Stomach (tissue), 4 donors: ENCODE measurements around the gene FBXW8.

Source experiments
- CTCF ChIP-seq, 7 experiments: fragments of 450-650 bp in 4 of 7; fragments of 200-600 bp in 3 of 7; sonication (generic) in 3 of 7; IDR thresholded peaks; one replicate each; pipeline ENCODE4 v1.5.1; 2016 to 2019; ENCODE audit warnings: antibody characterized with exemption in 7 of 7, control low read depth in 2 of 7, mild to moderate bottlenecking in 1 of 7
- POLR2A ChIP-seq, 4 donors: fragments of 450-650 bp; IDR thresholded peaks; one replicate each; pipeline ENCODE4 v1.6.1; 2016; ENCODE audit warnings: antibody characterized with exemption in 4 of 4, control low read depth in 2 of 4, mild to moderate bottlenecking in 1 of 4, moderate library complexity in 1 of 4
- POLR2AphosphoS5 ChIP-seq, 3 donors: sonication (generic); formaldehyde crosslinking; IDR thresholded peaks; one replicate each; pipeline ENCODE4 v1.6.1; 2016; ENCODE audit warnings: antibody characterized with exemption in 3 of 3

- no peak for TF ChIP-seq CTCF (IDR thresholded peaks at IDR 0.05)
- TF ChIP-seq POLR2A (IDR thresholded peaks at IDR 0.05), result no peak
- TF ChIP-seq POLR2AphosphoS5 (IDR thresholded peaks at IDR 0.05), result no peak
Measured at GRCh38 chr12:116959845-116960514, 49.2 kb downstream of the FBXW8 start.
